Hematopoietic multipotent progenitor cell treated with erythropoietin and hydrocortisone succinate and interleukin-3 and kit ligand, for 15 days (in vitro differentiated cells): ENCODE results near the gene SEC24C.
A peak's percentile ranks its signal among the peaks of the same experiment; 100 is the strongest.
"Not testable (repeated sequence)": the region's sequence is repeated elsewhere in the genome, so short reads cannot be mapped to it uniquely, and the experiment has no call there.

Experiments
- DNase-seq: peaks from one replicate; pipeline ENCODE4 v3.0.0-alpha.2; 2015; ENCODE audit warnings: low spot score

The SEC24C gene

GRCh38 chr10:73743905-73744663 lies at the start of gene SEC24C:
SEC24C (plus strand) TSS chr10:73744372; CDS start chr10:73746833, 2,461 bp downstream.
- DNase-seq: peak; percentile 96

- DNase-seq: not testable (repeated sequence)
Observed at GRCh38 chr10:73695302-73695701, 48.9 kb upstream of the SEC24C start.

- DNase-seq: not testable (repeated sequence)
Observed at GRCh38 chr10:73697675-73698159, 46.5 kb upstream of the SEC24C start, which contains the start of gene AGAP5. AGAP5 (minus strand) TSS chr10:73698109; CDS start chr10:73697755, 354 bp downstream.

- not testable (repeated sequence) for DNase-seq
Observed at GRCh38 chr10:73698819-73699218, 45.4 kb upstream of the SEC24C start.

- DNase-seq: not testable (repeated sequence)
Observed at GRCh38 chr10:73703924-73704323, 40.2 kb upstream of the SEC24C start.

- not testable (repeated sequence) for DNase-seq
Observed at GRCh38 chr10:73705506-73706072, 38.6 kb upstream of the SEC24C start.

GRCh38 chr10:73706488-73706887 lies 37.7 kb upstream of the SEC24C start:
- DNase-seq: not testable (repeated sequence)

GRCh38 chr10:73707628-73708027 lies 36.5 kb upstream of the SEC24C start:
- DNase-seq: not testable (repeated sequence)

GRCh38 chr10:73708122-73708521 lies 36.0 kb upstream of the SEC24C start:
- not testable (repeated sequence) for DNase-seq

GRCh38 chr10:73711683-73712082 lies 32.5 kb upstream of the SEC24C start:
- DNase-seq: not testable (repeated sequence)

GRCh38 chr10:73713912-73714311 lies 30.3 kb upstream of the SEC24C start:
- DNase-seq: peak; percentile 39

- not testable (repeated sequence) for DNase-seq
Observed at GRCh38 chr10:73714483-73714882, 29.7 kb upstream of the SEC24C start.

GRCh38 chr10:73715179-73716156 lies 28.7 kb upstream of the SEC24C start:
- DNase-seq: not testable (repeated sequence)

- DNase-seq: no peak
Observed at GRCh38 chr10:73716251-73716650, 27.9 kb upstream of the SEC24C start.

- DNase-seq: no peak
Observed at GRCh38 chr10:73717556-73717955, 26.6 kb upstream of the SEC24C start.

- not testable (repeated sequence) for DNase-seq
Observed at GRCh38 chr10:73720561-73720960, 23.6 kb upstream of the SEC24C start.

GRCh38 chr10:73723516-73723915 lies 20.7 kb upstream of the SEC24C start:
- DNase-seq: no peak

- peak; percentile 25 for DNase-seq
Observed at GRCh38 chr10:73729781-73730152, 14.4 kb upstream of the SEC24C start.

- peak; percentile 88 for DNase-seq
Observed at GRCh38 chr10:73730153-73730906, 13.8 kb upstream of the SEC24C start.

GRCh38 chr10:73731588-73732375 lies 12.4 kb upstream of the SEC24C start:
- DNase-seq: no peak
